Activated CD8-positive, alpha-beta memory T cell treated with anti-CD3 and anti-CD28 coated beads for 24 hours (primary cell): ENCODE measurements around the gene TAS2R43.
"Not testable (repeated sequence)": the region's sequence is repeated elsewhere in the genome, so short reads cannot be mapped to it uniquely, and the experiment has no call there.

Source experiments
- DNase-seq: peaks from one replicate; pipeline ENCODE4 v3.0.0-alpha.2; 2020

Gene TAS2R43

DNA sequence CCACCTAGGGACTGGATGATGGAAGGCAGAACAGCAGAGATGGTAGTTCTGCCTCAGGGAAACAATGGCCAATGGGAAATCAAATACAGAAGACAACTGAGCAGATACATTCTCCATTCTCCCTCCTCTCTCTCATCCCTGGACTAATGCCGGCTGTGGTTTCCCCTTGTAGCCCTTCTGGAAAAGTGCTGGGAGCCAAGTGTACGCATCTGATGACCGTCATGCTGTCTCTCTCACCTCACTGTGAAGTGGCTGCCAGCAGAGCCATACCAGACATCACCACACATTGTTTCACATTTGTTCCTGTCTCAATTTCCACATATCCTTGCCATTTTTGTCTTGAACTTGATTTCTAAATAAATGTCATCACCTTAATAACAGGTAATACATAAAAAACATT, 33.1 kb downstream of the TAS2R43 start:
- no peak for DNase-seq

- no peak for DNase-seq
Observed at GRCh38 chr12:11055306-11055705, 36.8 kb downstream of the TAS2R43 start.

DNA sequence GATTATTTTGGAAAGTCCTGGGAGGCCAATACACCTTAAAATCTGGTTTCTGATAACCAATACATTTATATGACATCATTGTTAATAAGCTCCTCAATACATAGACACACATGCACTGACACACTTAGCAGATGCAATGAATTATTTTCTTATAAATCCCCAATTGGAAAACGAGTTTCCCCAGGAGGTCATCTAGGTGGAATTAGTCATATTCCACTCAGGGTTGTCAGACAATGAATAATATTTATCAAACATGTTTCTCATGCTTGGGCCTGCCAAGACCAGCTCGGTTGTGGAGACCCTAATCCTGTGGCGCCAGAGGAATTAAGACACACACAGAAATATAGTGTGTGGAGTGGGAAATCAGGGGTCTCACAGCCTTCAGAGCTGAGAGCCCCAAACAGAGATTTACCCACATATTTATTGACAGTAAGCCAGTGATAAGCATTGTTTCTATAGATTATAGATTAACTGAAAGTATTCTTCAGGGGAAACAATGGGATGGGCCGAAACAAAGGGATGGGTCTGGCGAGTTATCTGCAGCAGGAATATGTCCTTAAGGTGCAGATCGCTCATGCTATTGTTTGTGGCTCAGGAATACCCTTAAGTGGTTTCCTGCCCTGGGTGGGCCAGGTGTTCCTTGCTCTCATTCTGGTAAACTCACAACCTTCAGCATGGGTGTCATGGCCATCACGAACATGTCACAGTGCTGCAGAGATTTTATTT, 42.1 kb downstream of the TAS2R43 start:
- not testable (repeated sequence) for DNase-seq

DNA sequence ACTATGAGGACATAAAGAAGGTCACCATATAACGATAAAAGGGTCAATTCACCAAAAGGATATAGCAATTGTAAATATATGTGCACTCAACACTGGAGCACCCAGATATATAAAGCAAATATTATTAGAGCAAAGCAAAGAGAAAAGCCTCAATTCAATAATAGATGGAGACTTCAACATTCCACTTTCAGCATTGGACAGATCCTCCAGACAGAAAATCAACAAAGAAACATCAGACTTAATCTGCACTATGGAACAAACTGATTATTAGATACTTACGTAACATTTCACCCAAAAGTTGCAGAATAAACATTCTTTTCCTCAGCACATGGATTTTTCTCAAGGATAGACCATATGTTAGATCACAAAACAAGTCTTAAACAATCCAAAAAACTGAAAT, 50.7 kb downstream of the TAS2R43 start:
- DNase-seq = not testable (repeated sequence)
